ENCODE data around the gene NFASC. TPM values are rescaled to one million over a fixed set of nuclear protein-coding genes. Genes with fewer than 3 reads are reported as not detected.

The NFASC gene
- polyA plus RNA-seq, 4 donors: 0.22 to 5.8 (median 3.0) TPM

DNA sequence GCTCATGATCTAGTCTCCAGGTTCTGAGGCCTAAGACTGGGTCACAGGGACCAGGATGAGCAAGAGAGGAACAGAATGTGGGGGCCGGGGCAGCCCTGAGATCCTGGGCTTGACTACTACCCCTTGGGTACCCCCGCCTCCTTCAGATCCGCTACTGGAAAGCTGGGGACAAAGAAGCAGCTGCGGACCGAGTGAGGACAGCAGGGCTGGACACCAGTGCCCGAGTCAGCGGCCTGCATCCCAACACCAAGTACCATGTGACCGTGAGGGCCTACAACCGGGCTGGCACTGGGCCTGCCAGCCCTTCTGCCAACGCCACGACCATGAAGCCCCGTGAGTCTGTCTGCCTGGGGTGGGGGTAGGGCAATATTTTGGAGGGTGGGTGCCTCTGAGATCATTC, 201.1 kb downstream of the NFASC start:
- 82 to 90% (median 86%) methylated on average over 12 of the region's 12 CpGs for WGBS, 3 donors
- no peaks in the 10 kb centered on the region for H3K4me1 ChIP-seq (ENCODE audit: control insufficient read depth in 3 of 3, insufficient read depth in 2 of 3, low read depth in 1 of 3, low read length in 2 of 3)
- H3K27me3 ChIP-seq (ENCODE audit: control insufficient read depth in 3 of 3, insufficient read depth in 3 of 3, low read length in 3 of 3): no peaks in the 10 kb centered on the region
- H3K4me3 ChIP-seq (ENCODE audit: low read depth in 1 of 3, low read length in 3 of 3): no peak overlapping the region
- H3K36me3 ChIP-seq (ENCODE audit: control insufficient read depth in 3 of 3, insufficient read depth in 2 of 3, low read depth in 1 of 3, low read length in 3 of 3): no peaks in the 10 kb centered on the region
- no peaks in the 10 kb centered on the region for H3K9me3 ChIP-seq (ENCODE audit: control insufficient read depth in 2 of 2, insufficient read depth in 1 of 2, low read depth in 1 of 2, low read length in 1 of 2)
- DNase-seq (no peak), FAIRE-seq (no peak)
- H3K27ac ChIP-seq (ENCODE audit: low read depth in 1 of 3, low read length in 2 of 3): no peak overlapping the region

DNA sequence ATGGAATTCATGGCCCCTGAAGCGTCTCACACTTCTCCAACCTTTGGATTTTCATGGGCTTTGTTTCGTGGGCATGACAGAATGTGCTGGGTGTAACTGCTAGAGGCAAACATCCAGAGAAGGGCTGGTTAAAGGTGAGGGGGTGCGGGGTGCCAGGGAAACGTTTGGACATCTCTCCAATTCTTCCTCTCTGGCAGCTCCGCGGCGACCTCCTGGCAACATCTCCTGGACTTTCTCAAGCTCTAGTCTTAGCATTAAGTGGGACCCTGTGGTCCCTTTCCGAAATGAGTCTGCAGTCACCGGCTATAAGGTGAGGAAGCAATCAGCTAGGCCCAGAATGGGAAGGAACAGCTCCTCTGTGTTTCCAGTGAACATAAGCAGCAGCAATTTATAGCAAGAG, 201.6 kb downstream of the NFASC start:
- WGBS, 3 donors: 80 to 86% (median 84%) methylated on average over 9 of the region's 9 CpGs
- Histone ChIP-seq H3K27me3 (ENCODE audit: control insufficient read depth in 3 of 3, insufficient read depth in 3 of 3, low read length in 3 of 3) (no peaks in the 10 kb centered on the region), H3K4me3 (ENCODE audit: low read depth in 1 of 3, low read length in 3 of 3) (no peak overlapping the region), H3K36me3 (ENCODE audit: control insufficient read depth in 3 of 3, insufficient read depth in 2 of 3, low read depth in 1 of 3, low read length in 3 of 3) (no peaks in the 10 kb centered on the region), H3K4me1 (ENCODE audit: control insufficient read depth in 3 of 3, insufficient read depth in 2 of 3, low read depth in 1 of 3, low read length in 2 of 3) (no peaks in the 10 kb centered on the region), H3K9me3 (ENCODE audit: control insufficient read depth in 2 of 2, insufficient read depth in 1 of 2, low read depth in 1 of 2, low read length in 1 of 2) (no peaks in the 10 kb centered on the region), H3K27ac (ENCODE audit: low read depth in 1 of 3, low read length in 2 of 3) (no peak overlapping the region)
- FAIRE-seq (no peak), DNase-seq (no peak)

Other genes with a start within 250 kb of the NFASC start
- 1 to 10 TPM in 2 of 4 donors, not detected in 2; 3.0 to 3.1 TPM for gene LRRN2, start 185.1 kb upstream of the NFASC start, polyA plus RNA-seq
- 1 to 10 TPM in 1 of 4 donors, under 1 TPM in 2, not detected in 1; under 0.01 to 1.7 (median 0.35) TPM for gene CNTN2, start 172.3 kb downstream of the NFASC start, polyA plus RNA-seq
- 1 to 10 TPM; 1.4 to 2.8 (median 1.9) TPM for gene TMEM81, start 213.6 kb downstream of the NFASC start, polyA plus RNA-seq